DND-41 (cell line): ENCODE data around the gene SMIM23.

Source experiments
- CTCF ChIP-seq: IDR thresholded peaks from 2 replicates; pipeline ENCODE4 v1.5.1; 2012; ENCODE audit warnings: borderline replicate concordance, low read length, moderate library complexity, mild to moderate bottlenecking; ENCODE audit not compliant: poor library complexity, severe bottlenecking; ENCODE audit errors: extremely low read depth
- EZH2 ChIP-seq: IDR thresholded peaks from 3 replicates; pipeline ENCODE4 v1.6.1; 2012; ENCODE audit warnings: borderline replicate concordance, low read depth, mild to moderate bottlenecking, moderate library complexity, low read length, inconsistent platforms; ENCODE audit not compliant: severe bottlenecking

- TF ChIP-seq CTCF (no peak), EZH2 (no peak)
Measured at GRCh38 chr5:171827162-171827561, 41.5 kb downstream of the SMIM23 start.
